ENCODE measurements around the gene ARL13B.

Gene ARL13B

DNA sequence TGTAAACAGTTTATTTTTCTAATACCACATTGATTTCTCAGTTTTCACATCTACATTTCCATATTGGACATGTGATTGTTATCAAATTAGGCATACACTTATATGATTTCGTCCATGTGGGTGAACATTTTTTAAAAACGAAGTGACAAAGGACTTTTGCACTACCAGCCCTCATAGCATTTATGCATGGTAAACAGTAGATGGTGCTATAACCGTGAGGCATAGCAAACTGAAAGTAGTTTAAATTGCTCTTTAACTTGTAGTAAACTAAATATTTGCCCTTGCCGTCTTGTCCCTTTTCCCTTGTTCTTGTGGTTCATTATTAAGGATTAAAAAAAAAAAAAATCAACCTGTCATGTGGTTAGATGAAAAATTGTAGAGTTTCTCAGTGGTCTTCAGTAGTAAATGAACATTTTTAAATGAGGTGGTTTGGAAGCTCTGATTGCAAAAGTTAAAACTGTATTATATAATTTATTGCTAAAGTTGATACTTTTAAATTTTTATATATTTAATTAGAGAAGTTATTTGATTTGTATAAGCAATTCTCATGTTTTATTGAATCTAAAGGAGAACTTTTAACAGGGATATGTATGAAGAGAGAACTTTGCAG, 24.5 kb downstream of the ARL13B start:
- Mint-ChIP-seq H3K9me3 (no peaks in the 10 kb centered on the region), H3K27ac (ENCODE audit: low read depth) (peak overlapping the region; percentile 47), H3K4me1 (no peaks in the 10 kb centered on the region), H3K27me3 (no peaks in the 10 kb centered on the region), H3K4me3 (peak overlapping the region; percentile 46), H3K36me3 (ENCODE audit: insufficient read depth) (peaks cover 3% of the 10 kb centered on the region)
- DNase-seq (ENCODE audit: low spot score in 2 of 2) (no peak), ATAC-seq (replicated peaks; ENCODE audit: extremely low read depth, poor library complexity, severe bottlenecking) (peak; percentile 71)

DNA sequence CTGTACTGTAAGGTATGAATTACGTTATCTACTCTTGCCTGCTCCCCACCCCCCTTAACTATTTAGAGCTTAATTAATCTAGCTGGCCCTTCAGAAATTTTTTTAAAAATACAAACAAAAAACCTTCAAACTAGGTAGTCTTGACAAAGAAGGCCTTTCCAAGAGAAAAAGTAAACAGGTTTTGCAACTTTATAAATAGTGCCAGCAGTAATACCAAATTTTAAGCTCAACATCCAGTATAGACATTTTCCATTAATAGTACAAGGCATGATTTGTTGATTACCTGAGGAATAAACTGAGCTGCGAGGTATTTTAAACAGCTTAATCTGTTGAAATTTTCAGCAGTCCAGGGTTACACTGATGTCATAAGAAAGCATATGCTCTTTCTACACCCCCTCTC, 28.3 kb downstream of the ARL13B start:
- no peaks in the 10 kb centered on the region for H3K36me3 Mint-ChIP-seq (ENCODE audit: insufficient read depth)
- H3K27me3 Mint-ChIP-seq: no peaks in the 10 kb centered on the region

DNA sequence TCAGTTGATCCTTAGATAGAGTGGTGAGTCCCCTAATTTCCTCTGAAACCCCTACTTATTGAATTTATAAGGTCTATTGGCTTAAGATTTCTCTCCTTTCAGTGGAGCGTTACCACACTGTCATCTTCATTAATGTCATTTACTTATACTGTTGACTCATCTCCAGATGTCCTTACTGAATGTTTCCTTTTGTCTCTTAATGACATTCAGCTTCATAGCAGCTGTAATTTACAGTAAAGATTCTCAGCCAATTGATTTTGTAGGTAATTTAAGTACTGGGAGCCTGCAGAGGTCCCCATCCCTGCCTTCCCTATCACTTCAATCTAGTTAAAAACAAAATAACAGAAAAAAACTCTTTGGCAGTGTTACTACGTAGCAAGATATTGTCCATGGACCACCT, 29.7 kb downstream of the ARL13B start:
- ATAC-seq (replicated peaks; ENCODE audit: extremely low read depth, poor library complexity, severe bottlenecking) (no peak), DNase-seq (ENCODE audit: low spot score in 2 of 2) (no peak)

More for the DNA sequence above, 28.3 kb downstream of the ARL13B start:
- Mint-ChIP-seq H3K9me3 (no peaks in the 10 kb centered on the region), H3K27ac (ENCODE audit: low read depth) (no peak overlapping the region), H3K4me1 (peaks cover 6% of the 10 kb centered on the region), H3K4me3 (no peak overlapping the region)
- ATAC-seq (replicated peaks; ENCODE audit: extremely low read depth, poor library complexity, severe bottlenecking) (no peak), DNase-seq (ENCODE audit: low spot score in 2 of 2) (no peak)

DNA sequence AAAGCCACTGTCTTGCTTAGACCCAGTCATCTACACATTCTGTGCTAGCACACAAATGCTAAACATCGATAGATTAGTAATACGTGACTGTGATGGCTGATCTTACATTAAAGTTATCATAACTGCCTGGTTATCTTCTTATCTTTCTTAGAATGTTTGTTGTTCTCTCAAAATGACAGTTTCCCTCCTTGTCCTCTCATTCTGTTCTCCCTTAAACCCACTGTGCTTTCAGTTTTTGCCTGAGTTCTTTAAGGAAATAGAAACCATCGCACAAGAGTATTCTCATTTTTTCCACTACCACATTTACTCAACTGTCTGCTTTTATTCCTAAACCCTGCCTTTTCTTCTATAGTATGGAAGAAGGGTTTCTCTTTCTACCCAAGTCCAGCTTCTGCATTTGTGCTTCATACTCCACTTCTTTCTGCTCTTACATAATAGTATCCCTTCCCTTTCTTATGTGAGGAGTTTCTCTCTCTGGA, 31.3 kb downstream of the ARL13B start:
- H3K4me1 Mint-ChIP-seq: peaks cover 6% of the 10 kb centered on the region
- H3K36me3 Mint-ChIP-seq (ENCODE audit: insufficient read depth): no peaks in the 10 kb centered on the region
- DNase-seq (ENCODE audit: low spot score in 2 of 2) (no peak), ATAC-seq (replicated peaks; ENCODE audit: extremely low read depth, poor library complexity, severe bottlenecking) (no peak)
- no peaks in the 10 kb centered on the region for H3K27me3 Mint-ChIP-seq
- no peaks in the 10 kb centered on the region for H3K9me3 Mint-ChIP-seq
- no peak overlapping the region for H3K27ac Mint-ChIP-seq (ENCODE audit: low read depth)
- no peak overlapping the region for H3K4me3 Mint-ChIP-seq

More for the DNA sequence above, 29.7 kb downstream of the ARL13B start:
- Mint-ChIP-seq H3K4me1 (peaks cover 6% of the 10 kb centered on the region), H3K9me3 (no peaks in the 10 kb centered on the region), H3K4me3 (no peak overlapping the region), H3K27me3 (no peaks in the 10 kb centered on the region), H3K36me3 (ENCODE audit: insufficient read depth) (no peaks in the 10 kb centered on the region), H3K27ac (ENCODE audit: low read depth) (no peak overlapping the region)

DNA sequence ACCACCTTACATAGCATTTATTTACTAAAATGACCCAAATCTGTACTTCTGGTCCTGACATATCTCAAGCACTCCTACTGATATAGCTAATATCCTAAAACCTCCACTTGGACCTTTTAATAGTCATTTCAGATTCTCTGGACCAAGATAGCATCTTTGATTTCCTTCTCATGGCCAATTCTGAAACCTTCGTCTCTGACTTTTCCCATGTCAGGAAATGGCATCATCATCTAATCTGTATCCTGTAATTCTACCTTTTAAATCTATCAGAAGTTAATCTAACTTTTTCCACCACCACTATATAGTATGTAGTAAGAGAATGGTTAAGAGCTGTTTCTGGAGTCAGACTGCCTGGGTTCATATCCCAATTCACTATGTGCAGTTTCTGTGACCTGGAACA, 32.2 kb downstream of the ARL13B start:
- H3K4me3 Mint-ChIP-seq: no peak overlapping the region
- ATAC-seq (replicated peaks; ENCODE audit: extremely low read depth, poor library complexity, severe bottlenecking) (no peak), DNase-seq (ENCODE audit: low spot score in 2 of 2) (no peak)
- peaks cover 6% of the 10 kb centered on the region for H3K4me1 Mint-ChIP-seq
- no peak overlapping the region for H3K27ac Mint-ChIP-seq (ENCODE audit: low read depth)
- no peaks in the 10 kb centered on the region for H3K36me3 Mint-ChIP-seq (ENCODE audit: insufficient read depth)
- H3K27me3 Mint-ChIP-seq: no peaks in the 10 kb centered on the region
- H3K9me3 Mint-ChIP-seq: no peaks in the 10 kb centered on the region

DNA sequence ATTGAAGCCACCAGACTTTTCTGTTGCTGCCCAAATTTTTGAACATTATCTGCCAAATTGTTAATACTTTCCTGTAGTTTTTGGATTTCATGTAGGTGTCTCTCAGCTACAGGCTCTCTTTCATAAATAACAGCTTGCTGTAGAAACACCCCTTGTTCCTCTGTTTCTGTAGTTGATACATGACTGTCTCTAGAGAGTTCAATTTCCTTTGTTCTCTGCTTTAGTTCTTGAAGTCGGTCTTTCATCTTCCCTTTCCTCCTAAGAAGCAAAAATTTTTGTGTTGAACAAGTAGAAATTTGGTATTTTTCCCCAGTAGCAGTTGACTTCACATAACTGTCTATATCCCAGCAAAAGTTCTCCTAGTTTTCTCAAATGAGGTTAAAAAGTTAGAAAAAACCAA, 35.1 kb downstream of the ARL13B start:
- H3K4me3 Mint-ChIP-seq: no peak overlapping the region
- DNase-seq (ENCODE audit: low spot score in 2 of 2): no peak
- no peaks in the 10 kb centered on the region for H3K27me3 Mint-ChIP-seq
- H3K36me3 Mint-ChIP-seq (ENCODE audit: insufficient read depth): no peaks in the 10 kb centered on the region
- ATAC-seq (replicated peaks; ENCODE audit: extremely low read depth, poor library complexity, severe bottlenecking): no peak
- H3K9me3 Mint-ChIP-seq: no peaks in the 10 kb centered on the region
- no peak overlapping the region for H3K27ac Mint-ChIP-seq (ENCODE audit: low read depth)
- peaks cover 11% of the 10 kb centered on the region for H3K4me1 Mint-ChIP-seq

DNA sequence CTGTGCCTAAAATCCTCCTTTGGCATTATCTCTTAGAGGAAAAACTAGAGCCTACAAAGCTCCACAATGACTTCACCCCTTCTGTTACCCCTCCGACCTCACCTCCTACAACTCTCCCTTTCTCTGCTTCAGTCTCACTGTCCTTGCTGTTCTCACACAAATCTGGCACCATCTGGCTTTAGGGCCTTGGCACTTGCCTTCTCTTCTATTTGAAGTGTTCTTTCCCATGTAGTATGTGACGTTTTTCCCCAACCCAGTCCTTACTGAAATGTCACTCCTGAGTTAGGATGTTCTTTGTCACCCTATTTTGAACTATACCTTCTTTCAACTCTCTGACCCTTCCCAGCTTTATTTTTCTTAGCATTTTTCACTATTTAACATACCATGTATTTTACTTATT, 39.7 kb downstream of the ARL13B start:
- ATAC-seq (replicated peaks; ENCODE audit: extremely low read depth, poor library complexity, severe bottlenecking): no peak

DNA sequence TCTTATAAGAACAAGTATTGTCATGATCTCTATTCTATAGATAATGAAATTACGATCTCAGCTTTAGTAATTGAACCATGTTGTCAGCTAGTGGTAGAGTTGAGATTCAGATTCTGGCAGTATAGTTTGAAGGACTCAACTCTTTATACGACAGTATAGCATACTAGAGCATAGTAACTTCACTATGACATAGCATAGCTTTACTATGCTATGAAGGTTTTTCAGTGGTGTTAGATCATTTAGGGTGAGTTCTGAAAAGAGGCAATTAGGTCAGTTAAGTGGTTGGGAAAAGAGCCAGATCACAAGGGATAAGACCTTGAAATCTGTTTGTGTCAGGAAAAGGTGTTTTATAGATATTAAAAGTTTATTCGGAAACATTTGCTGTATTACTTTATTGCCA, 40.3 kb downstream of the ARL13B start:
- H3K27ac Mint-ChIP-seq (ENCODE audit: low read depth): no peak overlapping the region
- no peaks in the 10 kb centered on the region for H3K36me3 Mint-ChIP-seq (ENCODE audit: insufficient read depth)

More for the DNA sequence above, 39.7 kb downstream of the ARL13B start:
- Mint-ChIP-seq H3K4me3 (no peak overlapping the region), H3K4me1 (peaks cover 5% of the 10 kb centered on the region), H3K36me3 (ENCODE audit: insufficient read depth) (no peaks in the 10 kb centered on the region), H3K9me3 (no peaks in the 10 kb centered on the region), H3K27ac (ENCODE audit: low read depth) (no peak overlapping the region), H3K27me3 (no peaks in the 10 kb centered on the region)
- DNase-seq (ENCODE audit: low spot score in 2 of 2): no peak

DNA sequence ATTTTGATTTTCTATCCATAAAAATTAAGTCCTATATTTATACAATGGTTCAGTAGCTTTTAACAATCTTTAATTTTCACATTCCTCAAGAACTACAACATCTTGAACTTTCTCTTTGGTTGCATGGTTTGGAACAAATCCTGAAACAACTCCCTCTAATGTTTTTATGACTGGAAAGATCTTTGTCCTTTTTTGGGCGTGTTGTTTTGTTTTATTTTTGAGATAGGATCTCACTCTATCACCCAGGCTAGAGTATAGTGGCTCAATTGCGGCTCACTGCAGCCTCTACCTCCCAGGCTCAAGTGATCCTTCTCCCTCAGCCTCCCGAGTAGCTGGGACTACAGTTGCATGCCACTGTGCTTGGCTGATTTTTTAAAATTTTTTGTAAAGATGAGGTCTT, 44.4 kb downstream of the ARL13B start:
- Mint-ChIP-seq H3K4me3 (no peak overlapping the region), H3K27ac (ENCODE audit: low read depth) (no peak overlapping the region), H3K9me3 (no peaks in the 10 kb centered on the region), H3K4me1 (peaks cover 5% of the 10 kb centered on the region), H3K36me3 (ENCODE audit: insufficient read depth) (no peaks in the 10 kb centered on the region), H3K27me3 (no peaks in the 10 kb centered on the region)
- ATAC-seq (replicated peaks; ENCODE audit: extremely low read depth, poor library complexity, severe bottlenecking) (no peak), DNase-seq (ENCODE audit: low spot score in 2 of 2) (no peak)

More for the DNA sequence above, 40.3 kb downstream of the ARL13B start:
- Mint-ChIP-seq H3K9me3 (no peaks in the 10 kb centered on the region), H3K4me1 (peaks cover 5% of the 10 kb centered on the region), H3K4me3 (no peak overlapping the region), H3K27me3 (no peaks in the 10 kb centered on the region)
- no peak for DNase-seq (ENCODE audit: low spot score in 2 of 2)
- no peak for ATAC-seq (replicated peaks; ENCODE audit: extremely low read depth, poor library complexity, severe bottlenecking)

DNA sequence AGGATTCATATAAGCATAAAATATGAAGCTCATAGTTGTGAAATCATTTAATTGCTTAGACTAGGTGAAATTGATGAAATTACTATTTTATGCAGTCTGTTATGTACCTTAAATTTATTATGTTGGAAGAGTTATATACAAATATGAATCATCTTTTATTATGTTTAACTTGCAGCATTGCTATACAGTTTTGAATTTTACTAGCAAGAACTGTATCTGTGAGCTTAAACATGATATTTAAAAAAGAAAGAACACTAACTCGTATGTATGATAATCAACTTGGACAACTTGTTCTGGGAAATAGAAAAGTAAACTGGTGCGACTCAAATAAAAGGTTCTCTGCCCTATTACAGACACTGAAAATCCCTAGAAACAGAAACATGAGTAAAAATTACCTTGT, 46.7 kb downstream of the ARL13B start:
- H3K9me3 Mint-ChIP-seq: no peaks in the 10 kb centered on the region
- no peak overlapping the region for H3K4me3 Mint-ChIP-seq
- no peaks in the 10 kb centered on the region for H3K27me3 Mint-ChIP-seq
- no peak overlapping the region for H3K27ac Mint-ChIP-seq (ENCODE audit: low read depth)
- H3K4me1 Mint-ChIP-seq: no peaks in the 10 kb centered on the region
- no peaks in the 10 kb centered on the region for H3K36me3 Mint-ChIP-seq (ENCODE audit: insufficient read depth)
- no peak for DNase-seq (ENCODE audit: low spot score in 2 of 2)
- ATAC-seq (replicated peaks; ENCODE audit: extremely low read depth, poor library complexity, severe bottlenecking): no peak

DNA sequence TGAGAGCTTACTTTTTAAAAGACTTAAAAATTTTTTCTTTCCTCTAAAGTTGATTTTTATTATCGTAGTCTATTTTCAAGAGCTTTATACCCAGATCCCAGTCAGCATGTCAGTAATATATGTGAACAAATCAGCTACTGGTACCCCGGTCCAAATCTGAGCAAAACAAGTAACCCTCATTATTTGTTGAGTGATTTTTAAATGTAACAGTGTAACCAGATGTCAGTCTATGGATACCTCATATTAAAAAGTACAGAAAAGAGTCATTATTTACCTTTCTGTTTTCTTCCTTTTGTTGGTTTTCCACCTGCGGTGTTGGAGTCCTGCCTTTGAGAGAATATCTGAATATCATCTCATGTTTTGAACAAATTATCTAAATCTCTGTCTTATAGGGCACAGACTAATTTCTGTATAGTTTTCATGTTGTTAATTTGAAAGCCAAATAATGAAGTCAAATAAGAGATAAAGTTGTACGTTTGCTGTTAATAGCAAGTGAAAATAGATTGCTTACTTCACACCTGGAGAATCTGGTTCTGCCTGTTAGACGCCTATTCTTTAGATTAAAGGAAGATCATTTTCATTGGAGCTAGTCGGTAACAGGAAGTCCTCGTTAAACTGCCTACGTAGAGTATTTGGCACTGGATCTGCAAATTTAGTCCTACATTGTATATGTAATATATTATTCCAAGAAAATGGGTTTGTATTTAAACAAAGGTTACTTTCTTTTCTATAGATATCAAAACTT, 48.3 kb downstream of the ARL13B start, which contains the start of gene STX19:
Gene STX19 (minus strand): TSS at position 505 of the 745 bp plus-strand sequence. CDS start 13,328 bp downstream, outside the sequence.
- no peaks in the 10 kb centered on the region for H3K36me3 Mint-ChIP-seq (ENCODE audit: insufficient read depth)
- no peaks in the 10 kb centered on the region for H3K27me3 Mint-ChIP-seq
- H3K9me3 Mint-ChIP-seq: no peaks in the 10 kb centered on the region
- H3K4me3 Mint-ChIP-seq: no peak within 1 kb of the TSS
- DNase-seq (ENCODE audit: low spot score in 2 of 2) (no peak), ATAC-seq (replicated peaks; ENCODE audit: extremely low read depth, poor library complexity, severe bottlenecking) (no peak)
- no peaks in the 10 kb centered on the region for H3K4me1 Mint-ChIP-seq
- no peak within 1 kb of the TSS for H3K27ac Mint-ChIP-seq (ENCODE audit: low read depth)

DNA sequence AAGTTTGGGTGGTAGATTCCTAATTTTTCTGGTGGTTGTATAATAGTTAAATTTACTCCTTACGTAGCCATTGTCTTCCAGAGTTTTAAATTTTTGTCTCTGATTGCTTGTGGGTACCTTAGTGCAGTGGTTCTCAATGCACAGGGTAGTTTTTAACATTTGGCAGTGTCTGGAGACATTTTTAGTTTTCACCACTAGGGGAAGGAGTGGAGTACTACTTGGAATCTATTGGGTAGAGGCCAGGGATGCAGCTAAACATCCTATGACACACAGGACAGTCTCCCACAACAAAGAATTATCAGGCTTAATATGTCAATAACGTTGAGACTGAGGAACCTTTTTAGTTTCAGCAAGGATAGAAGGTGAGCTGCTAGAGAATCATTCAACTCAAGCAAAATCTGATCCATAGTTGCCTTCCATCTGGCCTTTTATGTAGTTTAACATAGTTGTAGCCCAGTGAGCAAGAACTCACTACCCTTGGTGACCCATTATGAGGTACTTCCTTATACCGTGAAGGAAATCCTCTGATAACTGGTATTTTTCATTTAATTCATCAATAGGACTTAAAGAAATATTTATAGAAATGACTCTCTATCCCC, 57.1 kb downstream of the ARL13B start:
- DNase-seq (ENCODE audit: low spot score in 2 of 2): no peak
- Mint-ChIP-seq H3K27me3 (no peaks in the 10 kb centered on the region), H3K9me3 (no peaks in the 10 kb centered on the region), H3K4me3 (no peak overlapping the region), H3K36me3 (ENCODE audit: insufficient read depth) (peaks cover 7% of the 10 kb centered on the region), H3K27ac (ENCODE audit: low read depth) (no peak overlapping the region), H3K4me1 (no peaks in the 10 kb centered on the region)
- ATAC-seq (replicated peaks; ENCODE audit: extremely low read depth, poor library complexity, severe bottlenecking): no peak

DNA sequence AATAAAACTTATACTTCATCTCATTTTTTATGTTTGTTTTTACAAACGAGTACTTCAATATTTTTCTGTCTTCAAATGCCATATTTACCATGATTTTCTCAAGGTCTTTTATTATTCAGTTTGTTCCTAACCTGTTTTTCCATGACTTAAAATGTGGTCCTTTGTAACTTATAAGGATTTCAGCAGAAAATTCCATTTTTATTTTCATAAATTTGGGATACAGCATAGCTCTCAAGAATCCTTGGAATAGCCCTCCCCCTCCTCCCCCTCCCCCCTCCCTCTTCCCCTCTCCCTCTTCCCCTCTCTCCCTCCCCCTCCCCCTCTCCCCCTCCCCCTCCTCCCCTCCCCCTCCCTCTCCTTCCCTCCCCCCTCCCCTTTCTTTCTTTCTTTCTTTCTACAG, 63.3 kb downstream of the ARL13B start:
- no peak for ATAC-seq (replicated peaks; ENCODE audit: extremely low read depth, poor library complexity, severe bottlenecking)
- no peak for DNase-seq (ENCODE audit: low spot score in 2 of 2)
- peak overlapping the region; percentile 83 for H3K27ac Mint-ChIP-seq (ENCODE audit: low read depth)
- no peaks in the 10 kb centered on the region for H3K4me1 Mint-ChIP-seq
- no peaks in the 10 kb centered on the region for H3K27me3 Mint-ChIP-seq
- no peaks in the 10 kb centered on the region for H3K9me3 Mint-ChIP-seq
- H3K36me3 Mint-ChIP-seq (ENCODE audit: insufficient read depth): peaks cover 9% of the 10 kb centered on the region
- H3K4me3 Mint-ChIP-seq: no peak overlapping the region
